Kidney (tissue), 14 donors: Measurements from ENCODE around the gene AMMECR1. TPM values are rescaled to one million over a fixed set of nuclear protein-coding genes. Genes with fewer than 3 reads are reported as not detected.
"Not testable (repeated sequence)": the region's sequence is repeated elsewhere in the genome, so short reads cannot be mapped to it uniquely, and the experiment has no call there.

ENCODE experiments used
- DNase-seq, 5 donors: peaks; one replicate each; pipeline ENCODE4 v3.0.0-alpha.2; 2013 to 2020
- FAIRE-seq: peaks from 2 replicates; lab custom pipeline; 2012; peaks lifted over from hg19 to GRCh38; lab: Jason Lieb, UNC
- H3K27ac ChIP-seq, 2 donors: one replicate each; pipeline ENCODE4 v1.7.0; 2013; ENCODE audit warnings: low read depth in 2 of 2, low read length in 2 of 2, inconsistent platforms in 1 of 2
- H3K27me3 ChIP-seq: one replicate; pipeline ENCODE4 v1.7.1; 2013; ENCODE audit warnings: low read length, inconsistent platforms; ENCODE audit not compliant: control insufficient read depth, insufficient read depth
- H3K36me3 ChIP-seq, 3 donors: one replicate each; pipeline versions ENCODE4 v1.7.0 to v1.7.1; 2013; ENCODE audit warnings: low read length in 3 of 3, control low read depth in 1 of 3, inconsistent platforms in 1 of 3; ENCODE audit not compliant: insufficient read depth in 3 of 3, control insufficient read depth in 2 of 3
- H3K4me1 ChIP-seq, 3 donors: one replicate each; pipeline versions ENCODE4 v1.7.0 to v1.7.1; 2013; ENCODE audit warnings: low read length in 3 of 3, inconsistent platforms in 1 of 3, low read depth in 1 of 3; ENCODE audit not compliant: control insufficient read depth in 2 of 3, insufficient read depth in 2 of 3
- H3K4me3 ChIP-seq, 3 donors: one replicate each; pipeline versions ENCODE4 v1.7.0 to v1.8.1; 2013; ENCODE audit warnings: low read length in 3 of 3, control low read depth in 1 of 3, inconsistent platforms in 1 of 3
- H3K9ac ChIP-seq, 3 donors: one replicate each; pipeline versions ENCODE4 v1.7.0 to v1.7.1; 2013; ENCODE audit warnings: low read length in 3 of 3, control low read depth in 1 of 3, inconsistent platforms in 1 of 3
- H3K9me3 ChIP-seq, 3 donors: one replicate each; pipeline versions ENCODE4 v1.7.0 to v1.7.1; 2013; ENCODE audit warnings: low read length in 3 of 3, control low read depth in 1 of 3, inconsistent platforms in 1 of 3; ENCODE audit not compliant: control insufficient read depth in 2 of 3, insufficient read depth in 1 of 3
- CTCF ChIP-seq: IDR thresholded peaks from 3 replicates; pipeline ENCODE4 v1.5.1; 2012; ENCODE audit warnings: mild to moderate bottlenecking, moderate library complexity, borderline replicate concordance; ENCODE audit not compliant: insufficient read depth; ENCODE audit errors: extremely low read depth
- intact Hi-C: fragments of 100-400 bp; cut with DNase I; formaldehyde crosslinking; loops from one replicate; pipeline ENCODE4 v1.11.1; 2022
- polyA plus RNA-seq: library from polyadenylated mRNA; stranded (reverse); fragments of 350-450 nt; fragmentation: Illumina TruSeq; extraction: RNeasy Lipid Tissue Mini Kit (QIAGEN cat#74804); gene quantifications from one replicate; pipeline ENCODE4 v1.2.3, GENCODE V29; 2014; ENCODE audit warnings: low read depth, low replicate concordance; ENCODE audit not compliant: insufficient read depth
- total RNA-seq: library from RNA; stranded (reverse); fragmentation: NEBNext Ultra II Directional; extraction: Animal tissue kit (Norgen Biotek cat#: 25700); gene quantifications from one replicate; pipeline ENCODE4 v1.2.1, GENCODE V29; 2021
- donor health status: control.
- donor health status: control.
- donor health status: control.
- donor health status: control.
- donor health status: control.
- donor health status: DM: yes; HTN: yes; CAD: no.
- donor health status: Normal renal cell carcinoma (clear cell type).

The AMMECR1 gene
- total and polyA plus RNA-seq, 2 donors from 2014 or later: 4.4 to 11.0 TPM

- no peaks in the 10 kb centered on the region for H3K9me3 ChIP-seq
- no peak overlapping the region for H3K9ac ChIP-seq
- intact Hi-C loops: no loop called here
- H3K36me3 ChIP-seq: no peaks in the 10 kb centered on the region
- FAIRE-seq: no peak
- H3K4me1 ChIP-seq: no peaks in the 10 kb centered on the region
- H3K27ac ChIP-seq: no peak overlapping the region
- H3K4me3 ChIP-seq: no peak overlapping the region
- no peak for TF ChIP-seq CTCF
- no peak for DNase-seq
- no peaks in the 10 kb centered on the region for H3K27me3 ChIP-seq
These were observed 21.1 kb upstream of the AMMECR1 start for GRCh38 chrX:110338935-110339334.

DNA sequence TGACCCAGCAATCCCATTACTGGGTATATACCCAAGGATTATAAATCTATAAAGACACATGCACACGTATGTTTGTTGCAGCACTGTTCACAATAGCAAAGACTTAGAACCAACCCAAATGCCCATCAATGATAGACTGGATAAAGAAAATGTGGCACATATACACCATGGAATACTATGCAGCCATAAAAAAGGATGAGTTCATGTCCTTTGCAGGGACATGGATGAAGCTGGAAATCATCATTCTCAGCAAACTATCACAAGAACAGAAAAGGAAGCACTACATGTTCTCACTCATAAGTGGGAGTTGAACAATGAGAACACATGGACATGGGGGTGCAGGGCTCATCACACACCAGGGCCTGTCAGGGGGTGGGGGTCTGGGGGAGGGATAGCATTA is 15.6 kb upstream of the AMMECR1 start:
- DNase-seq, H3K36me3 ChIP-seq, H3K27me3 ChIP-seq, H3K4me3 ChIP-seq, H3K9ac ChIP-seq, H3K27ac ChIP-seq, H3K4me1 ChIP-seq, H3K9me3 ChIP-seq, intact Hi-C loops, FAIRE-seq: not testable (repeated sequence)

DNA sequence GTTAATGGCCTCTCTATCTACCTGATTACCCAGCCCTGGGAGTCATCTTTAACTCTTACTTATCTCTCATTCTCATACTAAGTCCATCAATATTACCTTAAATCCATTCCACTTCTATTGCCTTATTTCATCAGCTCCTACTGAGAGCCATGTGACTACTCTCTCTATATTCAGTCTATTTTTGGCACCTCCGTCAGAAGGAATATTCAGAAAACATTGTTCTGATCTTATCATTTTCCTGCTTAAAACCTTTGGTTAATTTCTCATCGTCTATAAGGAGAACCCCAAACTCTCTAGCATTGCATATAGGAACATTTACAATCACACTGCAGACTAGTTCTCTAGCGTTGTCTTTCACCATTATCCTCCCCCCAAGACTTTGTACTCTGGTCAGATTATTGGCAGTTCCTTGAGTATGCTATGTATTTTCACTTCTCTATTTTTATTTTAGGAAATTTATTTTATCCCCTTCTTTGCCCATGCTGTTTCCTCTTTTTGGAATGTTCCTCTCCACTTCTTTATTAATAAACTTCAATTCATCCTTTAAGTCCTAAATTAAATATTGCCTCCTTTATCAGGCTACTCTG is 13.7 kb upstream of the AMMECR1 start:
- FAIRE-seq (no peak), DNase-seq (no peak)
- intact Hi-C loops: no loop called here

DNA sequence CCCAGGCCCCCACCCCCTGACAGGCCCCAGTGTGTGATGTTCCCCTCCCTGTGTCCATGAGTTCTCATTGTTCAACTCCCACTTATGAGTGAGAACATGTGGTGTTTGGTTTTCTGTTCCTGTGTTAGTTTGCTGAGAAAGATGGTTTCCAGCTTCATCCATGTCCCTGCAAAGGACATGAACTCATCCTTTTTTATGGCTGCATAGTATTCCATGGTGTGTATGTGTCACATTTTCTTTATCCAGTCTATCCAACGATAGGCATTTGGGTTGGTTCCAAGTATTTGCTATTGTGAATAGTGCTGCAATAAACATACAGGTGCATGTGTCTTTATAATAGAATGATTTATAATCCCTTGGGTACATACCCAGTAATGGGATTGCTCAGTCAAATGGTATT is 10.7 kb upstream of the AMMECR1 start:
- H3K4me1 ChIP-seq, H3K27ac ChIP-seq, H3K36me3 ChIP-seq, H3K27me3 ChIP-seq, intact Hi-C loops, H3K9ac ChIP-seq, DNase-seq, FAIRE-seq, H3K9me3 ChIP-seq, H3K4me3 ChIP-seq: not testable (repeated sequence)

More for the DNA sequence above, 13.7 kb upstream of the AMMECR1 start:
- Histone ChIP-seq H3K36me3 (no peaks in the 10 kb centered on the region), H3K9me3 (no peaks in the 10 kb centered on the region), H3K27ac (no peak overlapping the region), H3K4me1 (no peaks in the 10 kb centered on the region), H3K27me3 (no peaks in the 10 kb centered on the region), H3K4me3 (no peak overlapping the region), H3K9ac (no peak overlapping the region)
- no peak for TF ChIP-seq CTCF
